Fibroblast of skin of scalp (primary cell): ENCODE data around the gene SLC28A3. TPM values are rescaled to one million over a fixed set of nuclear protein-coding genes. Genes with fewer than 3 reads are reported as not detected.
"Not testable (repeated sequence)": the region's sequence is repeated elsewhere in the genome, so short reads cannot be mapped to it uniquely, and the experiment has no call there.

Experiments used
- DNase-seq: peaks from one replicate; pipeline ENCODE4 v3.0.0-alpha.2; 2013
- polyA plus RNA-seq, 2 experiments: library from polyadenylated mRNA; unstranded; fragments of 120-200 nt; gene quantifications; one replicate each; pipeline ENCODE4 v1.2.1, GENCODE V29; 2013; ENCODE audit not compliant: insufficient read length in 2 of 2

SLC28A3 gene
- 0.16 TPM for polyA plus RNA-seq (2013, experiment 1 of 2; ENCODE audit: insufficient read length)
- polyA plus RNA-seq (2013, experiment 2 of 2; ENCODE audit: insufficient read length) = 0.12 TPM

- DNase-seq = no peak
Observed at GRCh38 chr9:84340535-84340934, at the start of gene SLC28A3. SLC28A3 (minus strand) TSS chr9:84340758; CDS start chr9:84340633, 125 bp downstream.

- DNase-seq = not testable (repeated sequence)
Observed at GRCh38 chr9:84390254-84390653, 49.7 kb upstream of the SLC28A3 start.

GRCh38 chr9:84387821-84388220 is 47.3 kb upstream of the SLC28A3 start:
- DNase-seq = no peak

- no peak for DNase-seq
Observed at GRCh38 chr9:84386753-84387152, 46.2 kb upstream of the SLC28A3 start.

- DNase-seq = no peak
Observed at GRCh38 chr9:84385386-84386040, 45.0 kb upstream of the SLC28A3 start.

GRCh38 chr9:84384617-84385016 is 44.1 kb upstream of the SLC28A3 start:
- no peak for DNase-seq

GRCh38 chr9:84383178-84383577 is 42.6 kb upstream of the SLC28A3 start:
- no peak for DNase-seq

- no peak for DNase-seq
Observed at GRCh38 chr9:84382720-84383119, 42.2 kb upstream of the SLC28A3 start.

- no peak for DNase-seq
Observed at GRCh38 chr9:84381508-84381907, 41.0 kb upstream of the SLC28A3 start.

- DNase-seq = peak; percentile 45
Observed at GRCh38 chr9:84379740-84380139, 39.2 kb upstream of the SLC28A3 start.

GRCh38 chr9:84375954-84376353 is 35.4 kb upstream of the SLC28A3 start:
- DNase-seq = no peak

- DNase-seq = peak; percentile 12
Observed at GRCh38 chr9:84374516-84374915, 34.0 kb upstream of the SLC28A3 start.

- no peak for DNase-seq
Observed at GRCh38 chr9:84374013-84374412, 33.5 kb upstream of the SLC28A3 start.

GRCh38 chr9:84371737-84372136 is 31.2 kb upstream of the SLC28A3 start:
- peak; percentile 78 for DNase-seq

- no peak for DNase-seq
Observed at GRCh38 chr9:84368601-84369000, 28.0 kb upstream of the SLC28A3 start.

GRCh38 chr9:84367726-84368125 is 27.2 kb upstream of the SLC28A3 start:
- not testable (repeated sequence) for DNase-seq

GRCh38 chr9:84366683-84367082 is 26.1 kb upstream of the SLC28A3 start:
- DNase-seq = no peak

- DNase-seq = not testable (repeated sequence)
Observed at GRCh38 chr9:84364894-84365490, 24.4 kb upstream of the SLC28A3 start.

GRCh38 chr9:84361645-84362044 is 21.1 kb upstream of the SLC28A3 start:
- no peak for DNase-seq

GRCh38 chr9:84357275-84357674 is 16.7 kb upstream of the SLC28A3 start:
- peak; percentile 19 for DNase-seq

GRCh38 chr9:84354035-84354434 is 13.5 kb upstream of the SLC28A3 start:
- no peak for DNase-seq

- DNase-seq = no peak
Observed at GRCh38 chr9:84349671-84350070, 9.1 kb upstream of the SLC28A3 start.

- peak; percentile 61 for DNase-seq
Observed at GRCh38 chr9:84343111-84343521, 2.6 kb upstream of the SLC28A3 start.

- DNase-seq = peak; percentile 18
Observed at GRCh38 chr9:84339962-84340361, 596 bp downstream of the SLC28A3 start.
